HepG2 (cell line): ENCODE results near the gene PRKD2. TPM values are rescaled to one million over a fixed set of nuclear protein-coding genes. Genes with fewer than 3 reads are reported as not detected.

ENCODE experiments used
- CENPBD1 ChIP-seq: sonication (generic); formaldehyde crosslinking; IDR thresholded peaks from 2 replicates; pipeline ENCODE4 v1.8.0; 2022; ENCODE audit warnings: missing genetic modification reagents, low read depth, mild to moderate bottlenecking, borderline replicate concordance
- CENPX ChIP-seq: sonication (generic); formaldehyde crosslinking; IDR thresholded peaks from 2 replicates; pipeline ENCODE4 v1.9.0; 2021; ENCODE audit warnings: mild to moderate bottlenecking, missing genetic modification reagents, moderate library complexity
- ELF3 ChIP-seq: IDR thresholded peaks from 2 replicates; pipeline ENCODE4 v1.6.1; 2016; ENCODE audit warnings: missing genetic modification reagents, missing compliant biosample characterization
- GABPB1 ChIP-seq: IDR thresholded peaks from 2 replicates; pipeline ENCODE4 v1.6.1; 2016; ENCODE audit warnings: mild to moderate bottlenecking, missing genetic modification reagents, moderate library complexity, missing compliant biosample characterization
- ISL2 ChIP-seq: sonication (generic); formaldehyde crosslinking; IDR thresholded peaks from 2 replicates; pipeline ENCODE4 v1.5.0; 2020; ENCODE audit warnings: missing genetic modification reagents
- MATR3 ChIP-seq: sonication (generic); formaldehyde crosslinking; IDR thresholded peaks from 2 replicates; pipeline ENCODE4 v1.4.0; 2020; ENCODE audit warnings: missing genetic modification reagents
- NFKBIZ ChIP-seq: IDR thresholded peaks from 2 replicates; pipeline ENCODE4 v1.6.1; 2018; ENCODE audit warnings: missing genetic modification reagents, missing compliant biosample characterization
- RNF2 ChIP-seq: fragments of 450-650 bp; conservative IDR thresholded peaks from 2 replicates; pipeline ENCODE4 v1.6.1; 2016; ENCODE audit warnings: low read depth
- SP140L ChIP-seq: sonication (generic); formaldehyde crosslinking; IDR thresholded peaks from 2 replicates; pipeline ENCODE4 v1.4.0; 2020; ENCODE audit warnings: missing genetic modification reagents, borderline replicate concordance
- SRSF4 ChIP-seq: fragments of 200-400 bp; formaldehyde crosslinking; IDR thresholded peaks from one replicate; pipeline ENCODE4 v1.6.1; 2018; ENCODE audit warnings: mild to moderate bottlenecking, low read depth, low read length, moderate library complexity; ENCODE audit not compliant: poor library complexity, severe bottlenecking
- TP53 ChIP-seq: sonication (generic); formaldehyde crosslinking; conservative IDR thresholded peaks from 2 replicates; pipeline ENCODE4 v1.4.0; 2020; ENCODE audit warnings: missing genetic modification reagents
- ZFX ChIP-seq: sonication (generic); formaldehyde crosslinking; IDR thresholded peaks from 2 replicates; pipeline ENCODE4 v1.4.0; 2020; ENCODE audit warnings: mild to moderate bottlenecking, low read depth, missing genetic modification reagents, moderate library complexity
- ZMAT3 ChIP-seq: sonication (generic); formaldehyde crosslinking; conservative IDR thresholded peaks from 2 replicates; pipeline ENCODE4 v1.7.0; 2021; ENCODE audit warnings: missing genetic modification reagents
- ZNF260 ChIP-seq: sonication (generic); formaldehyde crosslinking; IDR thresholded peaks from 2 replicates; pipeline ENCODE4 v1.4.0; 2020; ENCODE audit warnings: missing genetic modification reagents, low read depth, mild to moderate bottlenecking, borderline replicate concordance
- ZNF687 ChIP-seq: sonication (generic); formaldehyde crosslinking; IDR thresholded peaks from 2 replicates; pipeline ENCODE4 v1.5.1; 2020; ENCODE audit warnings: mild to moderate bottlenecking, missing genetic modification reagents, moderate library complexity
- polyA plus RNA-seq, 8 experiments: library from polyadenylated mRNA; depleted of rRNA in 3 of 8; stranded (reverse) in 7 of 8; unstranded in 1 of 8; fragments of >200 nt; fragmentation: Illumina TruSeq in 4 of 8; extraction: Trizol in 4 of 8; gene quantifications; 2 replicates each; pipeline versions ENCODE4 v1.2.1 to v1.2.3, GENCODE V29; 2011 to 2016; ENCODE audit warnings: low read depth in 4 of 8, missing spikeins in 1 of 8, mixed read lengths in 1 of 8; ENCODE audit not compliant: insufficient read depth in 1 of 8
- total RNA-seq, 5 experiments: library from RNA; depleted of rRNA; stranded (reverse); fragments of >200 nt; fragmentation: Illumina TruSeq; extraction: Trizol; gene quantifications; 2 replicates each; pipeline ENCODE4 v1.2.3, GENCODE V29; 2016; ENCODE audit warnings: low read depth in 1 of 5

PRKD2 gene
- total and polyA plus RNA-seq, 2 of the 13 experiments (the other 11 are each of a cell fraction or from before 2014, with no cell fraction given) = 6.7 to 7.3 TPM

GRCh38 chr19:46660551-46661019, 56.3 kb downstream of the PRKD2 start (continued):
- TF ChIP-seq ELF3 (no peak), CENPX (no peak), ISL2 (CRISPR knock-in tag) (no peak), MATR3 (CRISPR knock-in tag) (no peak), ZMAT3 (CRISPR knock-in tag) (0 out of 2 replicates have a peak, but pooled peaks have one; percentile 33), SRSF4 (no peak), SP140L (CRISPR knock-in tag) (no peak), TP53 (CRISPR knock-in tag) (no peak), NFKBIZ (CRISPR knock-in tag) (no peak), GABPB1 (CRISPR knock-in tag) (no peak; the same call in 1 of the 2 replicates), ZFX (0 out of 2 replicates have a peak, but pooled peaks have one; percentile 10), ZNF687 (CRISPR knock-in tag) (peak; percentile 63), ZNF260 (no peak), CENPBD1 (CRISPR knock-in tag) (no peak), RNF2 (0 out of 2 replicates have a peak, but pooled peaks have one; percentile 36)
- TF ChIP-seq, all 625 proteins: peak for 8
